HG03095 (cell line): ENCODE data around the gene CFAP299.

Source experiments
- ATAC-seq: cut with Tn5 transposase; IDR thresholded peaks from one replicate; pipeline ENCODE4 v1.9.1; 2021; ENCODE audit warnings: moderate library complexity; ENCODE audit not compliant: unreplicated experiment

CFAP299 gene

GRCh38 chr4:81007417-81007816 is 671.9 kb downstream of the CFAP299 start:
- ATAC-seq = no peak
